Sciatic nerve (tissue), 2 donors: ENCODE results near the gene PSPH. TPM values are rescaled to one million over a fixed set of nuclear protein-coding genes. Genes with fewer than 3 reads are reported as not detected.
A peak's percentile ranks its signal among the peaks of the same experiment; 100 is the strongest.
"Not testable (repeated sequence)": the region's sequence is repeated elsewhere in the genome, so short reads cannot be mapped to it uniquely, and the experiment has no call there.

ENCODE experiments used
- ATAC-seq: fragments of 200-7000 bp; cut with Tn5 transposase; one replicate; pipeline ENCODE4 v1.9.1; 2020; ENCODE audit warnings: mild to moderate bottlenecking, moderate library complexity
- DNase-seq: peaks from one replicate; pipeline ENCODE4 v3.0.0-alpha.2; 2020; ENCODE audit warnings: low spot score
- intact Hi-C: fragments of 100-400 bp; cut with DNase I; formaldehyde crosslinking; loops from one replicate; pipeline ENCODE4 v1.14.2; 2022
- total RNA-seq: library from RNA; stranded (reverse); fragmentation: NEBNext Ultra II Directional; extraction: Animal tissue kit (Norgen Biotek cat#: 25700); gene quantifications from one replicate; pipeline ENCODE4 v1.2.1, GENCODE V29; 2021
- donor health status: DM: no; HTN: no; CAD: no.
- donor health status: DM: no; HTN: no; CAD: no.

Gene PSPH
- total RNA-seq, 1 donor from 2014 or later: 11.5 TPM

DNA sequence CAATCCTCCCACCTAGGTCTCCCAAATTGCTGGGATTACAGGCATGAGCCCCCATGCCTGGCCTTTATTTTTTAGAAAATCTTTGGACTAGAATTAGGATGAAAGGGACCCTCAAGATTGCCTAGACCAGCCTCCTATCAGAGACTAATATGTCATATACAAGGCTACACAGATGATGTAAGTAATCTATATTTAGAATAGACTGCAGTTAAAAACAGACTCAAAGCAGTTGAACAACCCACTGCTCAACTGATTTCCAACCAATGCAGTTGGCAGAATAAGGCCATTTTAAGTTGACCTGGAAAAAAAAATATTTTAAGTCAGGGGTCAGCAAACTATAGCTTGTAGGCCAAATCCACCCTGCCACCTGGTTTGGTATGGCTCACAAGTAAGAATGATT, 27.7 kb downstream of the PSPH start:
- intact Hi-C loops: no loop called here
- DNase-seq: no peak
- no peak for ATAC-seq

- DNase-seq: no peak
- intact Hi-C loops: no loop called here
- ATAC-seq: peak; percentile 20
These were observed 31.7 kb downstream of the PSPH start for GRCh38 chr7:56019501-56019900.

GRCh38 chr7:56017015-56017414, 34.2 kb downstream of the PSPH start:
- ATAC-seq, intact Hi-C loops, DNase-seq: not testable (repeated sequence)

DNA sequence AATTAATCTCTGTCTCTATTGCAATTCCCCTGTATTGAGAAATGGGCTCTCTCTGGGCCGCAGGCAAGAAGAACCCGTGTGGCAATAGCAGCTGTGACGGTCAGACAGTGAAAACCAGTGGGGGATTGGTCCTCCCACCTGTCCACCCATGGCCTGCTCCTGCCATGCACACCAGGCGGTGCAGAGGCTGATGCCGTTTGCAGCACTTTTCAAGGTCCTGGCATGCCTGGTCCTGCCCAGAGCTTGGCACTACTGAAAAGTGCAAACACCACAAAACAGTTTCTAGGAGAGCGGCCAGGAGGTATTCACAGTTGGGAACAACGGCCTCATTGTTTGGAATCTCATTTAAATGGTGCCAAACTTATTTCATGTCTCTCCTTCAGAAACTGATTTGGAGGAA, 41.5 kb downstream of the PSPH start:
- DNase-seq (no peak), ATAC-seq (peak; percentile 66)
- intact Hi-C loops: loop anchor here (10.0 kb wide), 1 partner anchor 65 kb away; no protein-coding TSS in a partner anchor

- DNase-seq (no peak), ATAC-seq (peak; percentile 38)
- intact Hi-C loops: loop anchor here (10.0 kb wide), 1 partner anchor 67 kb away; no protein-coding TSS in a partner anchor
These were observed 43.4 kb downstream of the PSPH start for GRCh38 chr7:56007891-56008290.

DNA sequence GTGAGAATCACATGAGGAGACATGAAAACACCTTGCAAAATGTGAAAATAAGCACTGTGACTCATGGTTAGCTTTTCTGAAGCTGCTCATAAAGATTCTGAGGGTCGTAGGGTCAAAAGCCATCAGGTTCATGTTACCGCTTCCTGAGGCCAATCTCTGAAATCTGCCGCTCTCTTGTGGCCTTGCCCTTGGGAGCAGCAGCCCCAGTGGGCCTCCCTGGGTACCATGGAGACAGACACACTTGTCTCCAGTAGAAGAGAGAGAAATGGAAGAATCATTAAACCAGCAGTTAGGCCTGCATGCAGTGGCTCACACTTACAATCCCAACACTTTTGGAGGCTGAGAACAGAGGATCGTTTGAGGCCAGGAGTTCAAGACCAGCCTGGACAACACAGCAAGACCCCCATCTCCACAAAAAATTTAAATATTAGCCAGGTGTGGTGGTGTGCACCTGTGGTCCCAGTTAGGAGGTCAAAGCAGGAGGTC, 44.0 kb downstream of the PSPH start:
- DNase-seq: no peak
- intact Hi-C loops: loop anchor here (10.0 kb wide), 1 partner anchor 68 kb away; no protein-coding TSS in a partner anchor
- ATAC-seq: no peak

- ATAC-seq: no peak
- intact Hi-C loops: loop anchor here (10.0 kb wide), 1 partner anchor 71 kb away; no protein-coding TSS in a partner anchor
- no peak for DNase-seq
These were observed 47.5 kb downstream of the PSPH start for GRCh38 chr7:56003749-56004148.

- intact Hi-C loops: no loop called here
- DNase-seq (no peak), ATAC-seq (no peak)
These were observed 54.3 kb downstream of the PSPH start for GRCh38 chr7:55996856-55997500.

DNA sequence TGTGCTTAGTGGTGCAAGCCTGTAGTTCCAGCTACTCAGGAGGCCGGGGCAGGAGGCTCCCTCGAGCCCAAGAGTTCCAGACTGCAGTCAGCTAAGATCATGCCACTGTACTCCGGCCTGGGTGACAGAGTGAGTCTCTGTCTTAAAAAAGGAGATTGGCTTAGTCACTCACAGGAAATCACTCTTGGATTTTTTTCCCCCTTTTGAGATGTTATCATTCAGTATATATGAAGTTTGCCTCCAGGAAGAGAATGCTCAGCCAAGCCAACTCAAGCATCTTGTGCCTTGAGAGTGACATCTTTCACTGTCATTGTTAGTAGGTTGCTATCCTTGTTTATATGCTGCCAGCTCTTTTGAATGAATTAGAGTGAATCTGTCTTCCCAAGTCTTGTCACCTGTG, 58.9 kb downstream of the PSPH start:
- intact Hi-C loops: no loop called here
- ATAC-seq (no peak), DNase-seq (no peak)

- ATAC-seq (no peak), DNase-seq (no peak)
- intact Hi-C loops: no loop called here
These were observed 67.7 kb downstream of the PSPH start for GRCh38 chr7:55983537-55983936.

DNA sequence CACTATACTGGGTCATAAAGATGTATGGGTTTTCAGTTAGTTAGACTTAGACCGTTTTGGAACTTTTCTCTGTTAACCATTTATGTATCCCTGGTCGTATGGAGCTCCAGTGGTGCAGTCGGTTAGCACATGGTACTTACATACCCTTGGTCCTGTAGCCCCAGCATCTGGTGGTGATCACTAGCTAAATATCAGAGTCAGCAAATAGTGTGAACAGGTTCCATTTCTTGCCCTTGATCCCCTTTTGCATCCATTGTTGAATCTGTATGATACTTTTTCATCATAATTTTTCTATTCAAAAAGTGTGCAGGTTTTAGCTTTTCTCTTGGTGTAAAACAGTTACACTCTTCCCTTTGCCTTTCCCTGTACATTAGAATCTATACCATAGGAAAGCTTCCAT, 71.0 kb downstream of the PSPH start:
- ATAC-seq (no peak), DNase-seq (no peak)
- intact Hi-C loops: no loop called here

DNA sequence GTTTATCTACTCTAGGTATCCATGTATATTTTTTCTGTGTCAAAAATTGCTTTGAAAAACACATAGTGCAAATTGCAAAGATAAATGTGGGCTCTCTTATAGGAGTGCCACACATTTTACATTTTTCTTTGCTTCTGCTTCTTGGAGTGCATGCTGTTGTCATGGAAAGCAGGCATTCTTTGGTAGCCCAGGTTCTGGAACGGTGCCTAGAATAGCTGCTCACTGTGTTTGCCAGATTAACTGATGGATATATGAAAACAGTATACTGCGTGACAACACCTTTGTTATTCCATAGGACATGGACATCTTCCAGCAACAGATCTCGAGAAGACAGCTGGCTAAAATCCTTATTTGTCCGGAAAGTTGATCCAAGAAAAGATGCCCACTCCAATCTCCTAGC, 73.4 kb downstream of the PSPH start:
- intact Hi-C loops: no loop called here
- DNase-seq (no peak), ATAC-seq (no peak)

- intact Hi-C loops: no loop called here
- no peak for DNase-seq
- ATAC-seq: no peak
These were observed 75.1 kb downstream of the PSPH start for GRCh38 chr7:55975988-55976633.

- no peak for DNase-seq
- intact Hi-C loops: no loop called here
- no peak for ATAC-seq
These were observed 77.4 kb downstream of the PSPH start for GRCh38 chr7:55973747-55974250.

- ATAC-seq (no peak), DNase-seq (no peak)
- intact Hi-C loops: no loop called here
These were observed 80.3 kb downstream of the PSPH start for GRCh38 chr7:55970978-55971377.

- intact Hi-C loops: no loop called here
- no peak for ATAC-seq
These were observed 80.7 kb downstream of the PSPH start for GRCh38 chr7:55970561-55970960.

DNA sequence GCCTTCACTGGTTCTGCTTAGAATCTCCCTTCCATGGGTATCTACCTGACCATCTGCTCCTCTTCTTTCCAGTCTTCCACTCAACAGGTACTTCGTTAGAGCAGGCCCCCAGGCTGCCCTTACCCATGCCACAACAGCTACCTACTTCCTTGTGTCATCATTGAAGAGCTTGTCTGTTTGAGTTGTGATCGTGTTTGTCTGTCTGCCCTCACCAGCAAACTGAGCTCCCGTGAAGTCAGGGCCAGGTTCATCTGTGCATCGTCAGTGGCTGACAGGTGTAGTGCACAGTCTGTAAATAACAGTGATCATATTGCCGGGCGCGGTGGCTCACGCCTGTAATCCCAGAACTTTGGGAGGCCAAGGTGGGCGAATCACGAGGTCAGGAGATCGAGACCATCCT, 81.9 kb downstream of the PSPH start:
- no peak for DNase-seq
- intact Hi-C loops: no loop called here

More at GRCh38 chr7:55970561-55970960, 80.7 kb downstream of the PSPH start:
- no peak for DNase-seq

GRCh38 chr7:55966851-55967250, 84.4 kb downstream of the PSPH start:
- DNase-seq (no peak), ATAC-seq (no peak)
- intact Hi-C loops: no loop called here

More for the DNA sequence above, 81.9 kb downstream of the PSPH start:
- ATAC-seq: no peak

DNA sequence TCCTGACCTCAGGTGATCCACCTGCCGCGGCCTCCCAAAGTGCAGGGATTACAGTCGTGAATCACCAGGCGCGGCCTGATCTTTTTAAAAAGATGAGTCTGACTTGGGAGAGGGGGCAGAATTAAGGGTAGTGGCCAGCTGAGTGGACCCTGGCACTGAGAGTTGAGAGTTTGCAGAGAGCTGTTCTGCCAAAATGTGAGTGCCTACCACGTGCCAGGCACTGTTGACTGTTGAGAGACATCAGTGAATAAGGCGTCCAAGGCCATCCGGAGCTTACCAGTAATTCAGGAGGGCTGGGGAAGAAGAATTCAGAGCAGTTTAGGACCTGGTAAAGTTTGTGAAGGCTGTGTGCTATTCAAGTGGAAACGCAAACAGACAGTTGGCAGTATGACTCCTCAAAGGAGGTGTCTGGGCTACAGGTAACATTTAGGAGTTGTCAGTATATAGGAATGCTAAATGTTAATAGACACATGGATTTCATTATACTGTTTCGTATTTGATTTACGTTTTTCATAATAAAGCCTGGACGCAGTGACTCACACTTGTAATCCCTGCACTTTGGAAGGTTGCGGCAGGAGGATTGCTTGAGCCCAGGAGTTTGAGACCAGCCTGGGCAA, 85.3 kb downstream of the PSPH start:
- DNase-seq (no peak), ATAC-seq (no peak)
- intact Hi-C loops: no loop called here

GRCh38 chr7:55965100-55965470, 86.2 kb downstream of the PSPH start:
- ATAC-seq (no peak), DNase-seq (no peak)
- intact Hi-C loops: no loop called here
